NCI-H1930 (cell line): Measurements from ENCODE around the gene SEMA4D.
"Not testable (repeated sequence)": the region's sequence is repeated elsewhere in the genome, so short reads cannot be mapped to it uniquely, and the experiment has no call there.

ENCODE experiments used
- DNase-seq, 2 experiments: peaks; one replicate each; lab custom pipeline; 2025; lab: John Stamatoyannopoulos, UW

Gene SEMA4D

DNA sequence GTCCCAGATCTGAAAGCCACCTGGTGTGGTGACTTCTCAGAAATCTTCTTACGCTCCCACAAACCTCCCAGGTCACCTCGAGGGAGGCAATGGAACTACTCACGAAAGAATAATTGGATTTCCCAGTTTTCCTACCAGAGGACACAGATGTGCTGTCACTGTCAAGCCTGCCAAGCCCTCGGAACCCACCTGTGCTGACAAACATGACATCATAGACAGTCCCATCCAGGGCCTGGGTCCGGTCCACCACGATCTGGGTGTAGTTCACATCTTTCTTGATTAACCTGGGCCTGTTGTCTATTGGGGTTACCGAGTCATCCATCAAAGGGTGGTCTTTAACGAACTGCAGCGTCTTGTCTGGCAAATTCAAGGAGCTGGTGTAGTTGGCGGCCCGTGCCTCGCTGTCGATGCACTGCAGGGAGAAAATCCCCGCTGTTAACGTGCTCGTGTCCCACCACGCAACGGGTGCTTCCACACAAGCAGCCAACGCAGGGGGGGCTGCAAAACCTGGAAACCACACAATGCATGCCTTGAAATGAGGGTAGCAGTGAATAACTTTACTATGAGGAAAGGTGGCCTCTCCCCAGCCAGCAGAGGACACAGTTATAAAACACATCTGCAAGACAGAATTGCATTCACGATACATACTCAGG lies 110.6 kb downstream of the SEMA4D start:
- DNase-seq: no peak

GRCh38 chr9:89386797-89387196 lies 111.1 kb downstream of the SEMA4D start:
- no peak for DNase-seq

GRCh38 chr9:89386206-89386605 lies 111.7 kb downstream of the SEMA4D start:
- DNase-seq: no peak

- no peak for DNase-seq
Measured at GRCh38 chr9:89384783-89385182, 113.1 kb downstream of the SEMA4D start.

DNA sequence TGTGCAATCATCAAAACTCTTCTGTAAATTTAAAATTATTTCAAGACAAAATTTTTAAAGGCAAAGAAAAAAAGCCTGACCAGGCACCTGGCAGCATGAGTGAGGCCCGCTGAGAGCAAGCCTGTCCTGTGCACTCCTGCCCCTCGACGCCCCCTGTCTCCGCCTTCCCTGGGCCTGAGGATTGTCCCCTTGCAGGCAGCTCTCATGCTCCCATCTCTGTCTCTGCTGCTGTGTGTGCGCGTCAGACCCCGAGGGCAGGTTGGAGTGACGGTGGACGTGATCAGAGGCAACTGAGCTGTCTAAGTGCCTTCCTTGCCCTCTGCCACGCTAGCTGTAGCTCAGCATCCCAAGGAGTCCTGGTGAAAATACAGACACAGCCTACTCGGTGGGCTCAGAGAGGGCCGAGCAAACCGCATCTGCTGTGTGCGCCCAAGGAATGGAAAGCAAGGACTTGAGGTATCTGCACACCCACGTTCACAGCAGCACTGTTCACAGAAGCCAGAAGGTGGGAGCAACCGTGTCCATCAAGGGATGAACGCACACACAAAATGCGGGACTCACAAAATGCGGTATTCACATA lies 114.1 kb downstream of the SEMA4D start:
- no peak for DNase-seq

GRCh38 chr9:89383030-89383720 lies 114.7 kb downstream of the SEMA4D start:
- no peak for DNase-seq

DNA sequence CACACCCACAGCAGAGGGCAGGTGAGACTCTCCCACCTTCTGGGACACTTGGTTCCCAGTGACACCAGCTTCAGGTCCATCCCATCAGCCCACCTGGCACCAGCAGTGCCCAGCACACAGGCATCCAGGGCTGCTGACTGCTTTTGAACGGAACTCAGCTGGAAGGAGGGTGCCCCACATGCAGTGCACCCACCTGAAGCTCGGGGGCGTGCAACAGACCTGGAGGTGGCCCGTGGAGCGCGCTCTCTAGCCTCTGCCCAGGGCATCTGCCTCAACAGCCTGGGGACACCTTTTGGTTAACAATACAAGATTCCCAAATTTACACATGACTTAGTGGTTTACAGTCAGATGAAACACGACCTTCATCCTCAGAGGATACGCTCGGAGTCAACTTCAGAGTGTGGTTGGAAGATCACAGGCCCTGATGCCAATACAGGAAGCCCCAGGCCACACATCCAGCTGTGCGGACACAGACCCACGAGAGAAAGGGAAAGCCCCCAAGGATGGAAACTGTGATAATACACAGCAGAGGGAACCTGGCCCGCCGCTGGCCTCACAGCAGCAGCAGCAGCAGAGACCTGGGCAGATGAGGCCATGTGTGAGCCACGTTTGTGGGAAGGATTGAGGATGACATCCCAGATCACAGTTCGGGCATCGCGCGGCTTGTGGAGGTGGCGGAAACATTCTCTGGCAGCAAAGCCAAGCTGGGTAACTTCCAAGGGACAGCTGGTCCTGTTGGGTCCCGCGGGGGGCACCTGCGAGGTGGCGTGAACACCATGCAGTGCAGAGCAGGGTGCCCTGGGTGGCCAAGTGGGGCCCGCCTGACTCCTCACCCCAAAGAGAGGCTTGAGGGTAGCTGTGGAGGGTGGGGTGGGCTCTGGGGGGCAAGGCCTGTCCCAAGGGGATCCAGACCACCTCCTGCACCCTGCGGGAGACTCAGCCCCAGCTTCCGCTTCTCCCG lies 115.6 kb downstream of the SEMA4D start:
- DNase-seq: no peak

GRCh38 chr9:89381308-89381609 lies 116.7 kb downstream of the SEMA4D start:
- no peak for DNase-seq

GRCh38 chr9:89380437-89381307 lies 117.2 kb downstream of the SEMA4D start:
- DNase-seq: no peak

DNA sequence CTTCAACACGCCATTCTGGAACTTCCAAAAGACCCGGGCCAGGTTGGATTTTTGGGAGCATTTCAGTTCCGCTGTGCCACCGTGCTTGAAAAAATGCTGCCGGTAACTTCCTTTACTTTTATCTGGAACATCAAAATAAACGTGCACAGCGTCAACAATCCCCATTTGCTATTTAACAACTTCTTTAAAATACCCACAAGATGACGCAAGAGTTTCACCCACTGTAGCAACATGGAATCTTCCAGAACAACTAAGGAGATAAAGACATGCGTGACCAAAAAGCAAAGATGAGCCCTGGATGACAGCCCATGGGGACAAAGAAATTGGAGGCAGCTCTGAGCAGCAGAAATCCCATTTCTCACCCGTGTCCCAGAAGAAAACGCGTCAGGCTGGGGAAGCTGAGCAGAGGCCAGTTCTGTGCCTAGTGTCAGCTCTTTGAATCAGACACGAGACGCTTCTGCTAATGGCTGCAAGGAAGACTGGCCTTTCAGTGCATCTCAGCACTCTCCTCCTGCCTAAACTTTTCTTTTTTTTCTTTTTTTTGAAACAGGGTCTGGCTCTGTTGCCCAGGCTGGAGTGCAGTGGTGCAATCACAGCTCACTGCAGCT lies 118.3 kb downstream of the SEMA4D start:
- no peak for DNase-seq

GRCh38 chr9:89379031-89379430 lies 118.9 kb downstream of the SEMA4D start:
- DNase-seq: no peak

GRCh38 chr9:89378541-89378940 lies 119.4 kb downstream of the SEMA4D start:
- DNase-seq: no peak

DNA sequence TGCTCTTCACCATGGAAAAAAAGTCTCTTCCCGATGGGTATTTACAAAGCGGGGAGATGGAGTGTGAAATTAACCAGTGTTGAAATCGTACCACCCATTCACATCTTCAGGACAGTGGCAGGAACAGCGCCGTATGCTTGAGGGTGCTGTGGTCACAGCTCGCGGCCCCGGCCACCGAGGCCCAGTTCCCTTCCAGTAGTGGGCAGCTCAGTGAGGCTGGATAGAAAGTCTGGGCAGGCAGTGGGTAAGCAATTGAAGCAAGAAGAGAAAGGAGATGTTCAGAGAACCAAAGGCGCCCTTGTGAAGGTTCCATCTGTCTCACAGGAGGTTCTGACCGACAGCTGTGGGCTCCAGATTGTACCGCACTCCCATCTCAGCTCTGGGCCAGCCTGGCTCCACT lies 120.5 kb downstream of the SEMA4D start:
- no peak for DNase-seq

DNA sequence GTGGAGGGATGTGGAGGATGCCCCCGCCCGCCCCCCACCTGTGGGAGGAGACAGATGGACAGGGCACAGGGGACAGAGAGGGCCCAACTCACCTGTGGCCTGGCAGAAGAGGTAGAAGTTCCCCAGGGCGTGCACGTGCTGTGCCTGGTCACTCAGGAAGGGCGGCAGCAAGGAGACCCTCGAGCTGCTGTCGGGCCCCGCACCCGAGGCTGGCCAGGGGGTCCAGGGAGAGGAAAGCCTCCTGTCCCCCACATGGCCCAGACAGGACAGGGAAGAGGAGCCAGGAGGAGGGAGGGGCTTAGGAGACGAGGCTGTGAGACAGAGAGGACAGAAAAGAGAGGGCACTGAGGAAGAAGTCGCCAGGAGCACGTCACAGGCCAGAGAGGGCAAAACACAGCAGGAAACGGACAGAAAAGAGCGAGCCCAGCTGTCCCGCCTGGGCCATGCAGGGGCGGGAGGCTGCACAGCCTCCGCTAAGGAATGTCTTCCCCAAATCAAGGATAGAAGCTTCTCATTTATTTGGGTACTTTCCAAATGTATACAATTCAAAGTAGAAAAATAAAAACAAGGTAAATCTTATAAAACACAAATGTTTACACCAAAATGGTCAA lies 121.1 kb downstream of the SEMA4D start:
- DNase-seq: no peak

- no peak for DNase-seq
Measured at GRCh38 chr9:89376286-89376685, 121.6 kb downstream of the SEMA4D start.

GRCh38 chr9:89375191-89375760 lies 122.6 kb downstream of the SEMA4D start:
- DNase-seq: no peak

GRCh38 chr9:89374176-89374575 lies 123.7 kb downstream of the SEMA4D start:
- no peak for DNase-seq

- no peak for DNase-seq
Measured at GRCh38 chr9:89372979-89373378, 124.9 kb downstream of the SEMA4D start.

DNA sequence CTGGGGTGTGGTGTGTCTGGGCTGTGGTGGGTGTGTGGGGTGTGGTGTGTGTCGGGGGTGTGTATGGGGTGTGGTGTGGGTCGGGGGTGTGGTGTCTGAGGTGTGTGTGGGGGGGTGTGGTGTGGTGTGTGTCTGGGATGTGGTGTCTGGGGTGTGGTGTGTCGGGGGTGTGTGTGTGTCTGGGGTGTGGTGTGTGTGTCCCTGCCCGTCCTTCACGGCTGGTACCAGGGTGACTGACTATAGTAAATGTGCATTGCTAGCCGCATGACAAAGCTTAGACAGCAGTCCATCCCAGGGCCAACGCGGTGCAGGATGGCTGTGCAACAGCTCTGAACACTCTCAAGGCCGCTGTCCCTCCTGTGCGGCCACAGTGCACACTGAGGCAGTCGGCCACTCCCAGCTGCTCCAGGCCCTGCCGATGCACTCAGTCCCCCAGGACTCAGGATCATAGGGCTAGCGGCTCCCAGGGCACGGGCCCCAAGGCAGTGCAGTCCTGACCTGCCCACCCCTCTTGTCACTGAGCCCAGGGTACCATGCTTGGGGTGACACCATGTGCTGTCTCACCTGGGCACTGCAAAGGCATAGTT lies 125.6 kb downstream of the SEMA4D start:
- DNase-seq: no peak

DNA sequence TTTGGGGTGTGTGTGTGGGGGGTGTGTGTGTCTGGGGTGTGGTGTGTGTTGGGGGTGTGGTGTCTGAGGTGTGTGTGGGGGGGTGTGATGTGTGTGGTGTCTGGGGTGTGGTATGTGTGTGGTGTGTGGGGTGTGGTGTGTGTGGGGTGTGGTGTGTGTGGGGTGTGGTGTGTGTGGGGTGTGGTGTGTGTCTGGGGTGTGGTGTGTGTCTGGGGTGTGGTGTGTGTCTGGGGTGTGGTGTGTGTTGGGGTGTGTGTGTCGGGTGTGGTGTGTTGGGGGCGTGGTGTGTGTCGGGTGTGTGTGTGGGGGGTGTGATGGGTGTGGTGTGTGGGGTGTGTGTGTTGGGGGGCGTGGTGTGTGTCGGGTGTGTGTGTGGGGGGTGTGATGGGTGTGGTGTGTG lies 126.1 kb downstream of the SEMA4D start:
- DNase-seq: not testable (repeated sequence)
